Fibroblast of upper back skin (primary cell): ENCODE data around the gene RPEL1.

Experiments used
- DNase-seq: peaks from one replicate; pipeline ENCODE4 v3.0.0-alpha.2; 2013

Gene RPEL1

DNA sequence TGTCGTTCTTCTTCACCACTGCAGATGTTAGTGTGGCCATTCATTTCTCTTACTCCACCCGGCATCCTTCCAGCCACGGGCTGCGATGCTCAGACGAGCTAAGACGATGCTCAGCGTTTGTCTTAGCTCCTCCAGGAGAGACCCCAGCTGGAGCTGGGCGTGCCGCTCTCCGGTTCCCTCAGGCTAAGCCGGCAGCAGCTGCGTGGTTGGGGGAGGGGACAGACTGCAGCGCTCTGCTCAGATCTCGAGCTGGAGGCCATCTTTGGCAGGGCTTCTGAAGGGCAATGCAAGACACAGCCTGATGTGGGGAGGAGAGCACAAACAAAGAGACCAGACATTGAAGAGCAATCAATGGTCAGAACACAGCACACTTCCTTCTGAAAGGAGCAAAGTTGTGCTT lies 36.1 kb downstream of the RPEL1 start:
- DNase-seq, result no peak

DNA sequence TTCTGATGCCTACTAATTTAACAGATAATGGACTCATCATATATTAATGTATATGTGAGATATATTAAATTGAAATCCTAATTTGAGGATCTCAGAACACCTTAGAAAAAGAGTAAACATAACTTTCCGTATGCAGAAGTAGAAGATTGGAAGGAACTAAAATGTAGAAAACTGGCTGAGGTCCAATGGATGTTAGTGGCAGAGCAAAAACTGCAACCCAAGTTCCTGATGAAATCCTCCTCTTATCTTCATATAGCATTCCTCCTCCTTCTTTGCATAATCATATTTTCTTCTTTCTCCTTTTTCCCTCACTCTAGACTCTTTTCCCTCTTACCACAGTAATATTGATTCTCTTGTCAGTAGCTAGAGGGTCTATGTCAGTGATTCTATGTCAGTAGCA lies 37.3 kb downstream of the RPEL1 start:
- no peak for DNase-seq

GRCh38 chr10:103284170-103284569 lies 38.5 kb downstream of the RPEL1 start:
- DNase-seq, result no peak

DNA sequence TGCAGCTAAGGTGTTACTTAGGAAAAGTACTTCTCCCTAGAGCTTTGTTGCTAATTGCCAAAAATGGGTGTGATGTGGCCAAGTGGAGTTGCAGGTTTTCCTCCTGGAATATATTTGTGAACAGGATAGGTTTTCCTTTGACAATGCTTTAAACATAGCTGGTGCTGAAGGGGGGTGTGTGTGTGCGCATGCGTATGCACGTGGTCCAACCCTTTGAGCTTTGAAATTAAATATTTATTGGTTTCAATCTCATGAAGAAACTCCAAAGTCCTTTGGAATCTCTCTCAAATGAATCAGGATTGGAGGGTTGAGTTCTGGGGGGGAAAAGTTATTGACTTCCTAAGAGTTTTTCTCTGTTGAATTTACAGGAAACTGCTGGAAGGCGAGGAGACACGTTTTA lies 42.3 kb downstream of the RPEL1 start:
- DNase-seq, result no peak

DNA sequence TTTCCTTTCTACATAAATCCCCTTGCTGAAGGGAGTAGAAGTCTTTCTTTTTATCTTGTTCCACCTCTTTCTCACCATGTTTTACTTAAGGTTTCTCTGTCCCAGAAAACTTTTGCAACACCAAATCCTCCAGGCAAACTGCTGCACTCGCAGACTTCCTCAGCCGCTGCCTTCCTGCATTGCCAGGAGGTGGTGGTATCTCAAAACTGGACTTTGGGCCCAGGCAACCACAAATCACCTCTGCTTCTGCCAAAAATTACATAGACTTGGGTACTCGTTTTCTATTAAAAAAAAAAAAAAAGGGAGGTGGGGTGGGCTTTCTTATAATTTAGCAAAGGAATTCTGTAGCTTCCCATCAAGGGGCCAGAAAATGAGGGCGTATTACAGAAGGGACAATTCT lies 45.9 kb downstream of the RPEL1 start:
- no peak for DNase-seq

DNA sequence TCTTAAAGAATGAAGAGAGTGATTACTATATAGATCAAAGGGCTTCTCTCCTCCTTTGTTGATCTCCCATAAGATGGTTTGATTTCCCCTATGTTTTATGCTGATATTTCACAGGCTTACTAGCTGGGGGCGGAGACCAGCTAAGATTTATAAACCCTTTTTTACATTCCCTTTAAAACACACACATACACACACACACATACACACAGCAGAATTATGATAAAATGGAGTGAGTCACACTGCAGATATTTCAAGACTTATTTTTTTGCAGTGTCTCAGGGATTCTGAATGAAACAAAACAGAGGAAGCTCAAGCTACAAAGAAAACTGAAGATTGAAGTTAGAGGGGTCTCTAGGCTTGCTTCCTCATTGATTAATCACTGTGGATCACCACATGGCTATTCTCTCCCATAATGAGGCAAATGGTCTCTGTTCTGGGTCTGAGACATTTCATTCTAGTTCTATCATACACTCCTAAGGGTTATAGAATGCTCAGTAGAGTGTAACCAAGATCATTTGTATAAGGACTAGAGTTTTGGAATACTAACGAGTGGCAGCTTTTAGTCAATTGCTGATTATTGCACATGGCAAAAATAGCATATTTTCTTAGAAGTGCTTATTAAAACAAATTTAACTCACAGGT lies 49.8 kb downstream of the RPEL1 start:
- peak; percentile 82 for DNase-seq
